ENCODE data around the gene C3orf22.

- TF ChIP-seq POLR2A (IDR thresholded peaks at IDR 0.05) = no peak
- TF ChIP-seq, protein P1, sequence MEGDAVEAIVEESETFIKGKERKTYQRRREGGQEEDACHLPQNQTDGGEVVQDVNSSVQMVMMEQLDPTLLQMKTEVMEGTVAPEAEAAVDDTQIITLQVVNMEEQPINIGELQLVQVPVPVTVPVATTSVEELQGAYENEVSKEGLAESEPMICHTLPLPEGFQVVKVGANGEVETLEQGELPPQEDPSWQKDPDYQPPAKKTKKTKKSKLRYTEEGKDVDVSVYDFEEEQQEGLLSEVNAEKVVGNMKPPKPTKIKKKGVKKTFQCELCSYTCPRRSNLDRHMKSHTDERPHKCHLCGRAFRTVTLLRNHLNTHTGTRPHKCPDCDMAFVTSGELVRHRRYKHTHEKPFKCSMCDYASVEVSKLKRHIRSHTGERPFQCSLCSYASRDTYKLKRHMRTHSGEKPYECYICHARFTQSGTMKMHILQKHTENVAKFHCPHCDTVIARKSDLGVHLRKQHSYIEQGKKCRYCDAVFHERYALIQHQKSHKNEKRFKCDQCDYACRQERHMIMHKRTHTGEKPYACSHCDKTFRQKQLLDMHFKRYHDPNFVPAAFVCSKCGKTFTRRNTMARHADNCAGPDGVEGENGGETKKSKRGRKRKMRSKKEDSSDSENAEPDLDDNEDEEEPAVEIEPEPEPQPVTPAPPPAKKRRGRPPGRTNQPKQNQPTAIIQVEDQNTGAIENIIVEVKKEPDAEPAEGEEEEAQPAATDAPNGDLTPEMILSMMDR (IDR thresholded peaks at IDR 0.05) = no peak
Measured at GRCh38 chr3:126527006-126527405, 31.7 kb downstream of the C3orf22 start.

Data from ovary (tissue), 3 donors.